ENCODE results near the gene EXOC3.

Gene EXOC3

DNA sequence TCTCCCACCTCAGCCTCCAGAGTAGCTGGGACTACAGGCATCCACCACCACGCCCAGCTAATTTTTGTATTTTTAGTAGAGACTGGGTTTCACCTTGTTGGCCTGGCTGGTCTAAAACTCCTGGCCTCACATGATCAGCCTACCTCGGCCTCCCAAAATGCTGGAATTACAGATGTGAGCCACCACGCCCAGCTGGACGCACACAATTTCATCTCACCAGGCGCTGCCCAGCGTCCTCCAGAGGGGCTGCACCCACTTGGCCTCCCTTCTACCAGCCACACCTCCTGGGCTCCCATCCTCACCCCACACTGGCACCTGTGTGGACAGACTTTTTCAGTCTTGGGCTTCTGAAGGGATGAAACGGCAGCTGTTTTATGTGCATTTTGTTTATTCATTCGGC is 3.8 kb upstream of the EXOC3 start:
- DNase-seq (ENCODE audit: low read depth in 2 of 2): no peak

DNA sequence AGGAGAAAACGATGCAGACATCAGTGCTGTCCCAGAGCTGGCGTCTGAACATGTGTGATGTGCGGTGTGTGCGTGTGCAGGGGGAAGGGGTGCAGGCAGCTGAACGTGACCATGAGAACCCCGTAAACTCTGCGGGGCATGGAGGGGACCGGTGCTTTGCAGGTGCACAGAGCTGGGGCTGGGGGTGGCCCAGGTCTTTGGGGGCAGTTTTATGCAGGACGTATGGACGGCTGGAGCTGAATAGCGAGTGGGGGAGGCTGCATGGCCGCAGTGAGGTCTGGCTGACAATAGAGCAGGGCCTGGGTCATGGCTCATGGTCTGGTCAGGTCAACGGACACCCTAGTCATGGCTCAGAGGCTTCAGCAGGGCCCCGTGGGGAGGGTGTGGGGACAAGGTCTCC is 3.3 kb upstream of the EXOC3 start:
- DNase-seq (ENCODE audit: low read depth in 2 of 2): no peak

DNA sequence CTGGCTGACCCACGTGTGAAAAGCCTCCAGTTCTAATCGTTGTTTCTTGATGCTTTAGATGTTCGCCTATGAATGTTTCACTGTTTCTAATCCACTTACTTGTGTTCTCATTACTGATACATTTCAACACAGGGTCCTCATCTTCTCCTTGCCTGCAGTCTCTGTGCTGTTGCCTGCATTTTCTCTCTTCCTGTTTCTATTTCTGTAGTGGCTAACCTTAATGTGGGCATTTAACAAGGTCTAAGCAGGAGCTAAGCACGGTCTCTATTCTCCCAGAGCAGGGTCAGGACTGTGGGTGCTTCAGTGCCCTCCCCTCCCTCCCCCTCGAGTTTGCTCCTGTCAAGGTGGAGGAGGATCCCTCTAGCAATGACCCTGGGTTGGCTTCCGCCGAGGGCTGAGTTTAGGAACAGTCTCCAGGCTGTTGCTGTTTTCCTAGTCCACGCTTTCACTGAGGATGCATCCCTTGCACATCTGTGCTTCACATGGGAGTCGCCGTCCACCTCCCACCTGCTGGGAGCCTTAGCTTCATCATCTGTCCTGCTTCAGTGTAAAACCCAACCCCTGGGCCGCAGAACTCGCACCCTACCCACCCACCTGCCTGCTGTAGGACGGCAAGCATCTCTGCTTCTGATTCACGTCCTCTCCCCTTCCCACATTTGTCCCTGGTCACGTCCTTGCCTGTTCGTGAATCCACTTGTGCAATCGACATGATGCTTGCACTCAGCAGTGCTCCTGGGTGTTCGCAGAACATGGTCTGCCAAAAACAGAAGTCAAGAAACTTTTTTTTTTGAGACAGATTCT is 2.4 kb upstream of the EXOC3 start:
- DNase-seq (ENCODE audit: low read depth in 2 of 2): no peak

- DNase-seq (ENCODE audit: low read depth in 2 of 2): no peak
Observed at GRCh38 chr5:441996-442334, 1.0 kb upstream of the EXOC3 start.

- no peak for DNase-seq (ENCODE audit: low read depth in 2 of 2)
Observed at GRCh38 chr5:443239-444151, 519 bp downstream of the EXOC3 start.

DNA sequence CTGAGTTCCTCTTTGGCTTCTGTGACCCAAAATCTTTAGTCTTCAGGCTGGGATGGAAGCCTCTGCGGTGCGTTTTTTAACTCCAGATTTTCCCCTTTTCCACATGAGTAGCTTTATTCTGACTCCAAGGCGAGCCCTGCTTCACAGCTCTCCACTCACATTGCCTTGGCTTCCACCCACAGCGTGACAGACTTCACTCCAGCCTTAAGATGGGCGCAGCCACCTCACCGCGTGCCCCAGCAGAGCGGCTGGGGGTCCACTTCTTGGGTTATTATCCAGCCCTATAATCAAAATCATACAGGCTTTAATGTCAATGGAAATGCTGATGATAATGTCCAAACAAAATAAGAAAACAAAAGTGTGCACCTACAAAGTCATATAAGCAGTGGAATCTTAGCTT is 1.2 kb downstream of the EXOC3 start:
- no peak for DNase-seq (ENCODE audit: low read depth in 2 of 2)

DNA sequence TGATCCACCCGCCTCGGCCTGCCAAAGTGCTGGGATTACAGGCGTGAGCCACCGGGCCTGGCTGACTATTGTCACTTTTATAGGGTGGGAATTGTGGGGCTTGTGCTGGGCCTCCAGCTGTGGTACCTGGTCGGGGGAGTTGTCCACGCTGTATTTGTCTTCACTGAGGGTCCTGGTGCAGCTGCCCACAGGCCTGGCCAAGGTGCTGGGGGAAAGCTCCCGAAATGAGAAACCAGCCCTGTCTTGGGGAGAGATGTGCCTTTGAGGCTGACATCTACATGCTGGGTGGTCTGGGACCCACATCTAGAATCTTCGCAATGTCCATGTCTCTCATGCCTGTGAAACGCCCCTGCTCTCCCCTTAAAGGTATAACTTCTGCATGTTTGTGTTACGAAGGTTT is 2.6 kb downstream of the EXOC3 start:
- DNase-seq (ENCODE audit: low read depth in 2 of 2): no peak

GRCh38 chr5:446066-446882 is 3.3 kb downstream of the EXOC3 start:
- DNase-seq (ENCODE audit: low read depth in 2 of 2): no peak

GRCh38 chr5:446883-447263 is 3.9 kb downstream of the EXOC3 start:
- no peak for DNase-seq (ENCODE audit: low read depth in 2 of 2)

GRCh38 chr5:447501-447900 is 4.5 kb downstream of the EXOC3 start:
- no peak for DNase-seq (ENCODE audit: low read depth in 2 of 2)

- no peak for DNase-seq (ENCODE audit: low read depth in 2 of 2)
Observed at GRCh38 chr5:448061-448765, 5.2 kb downstream of the EXOC3 start.

GRCh38 chr5:448766-449090 is 5.8 kb downstream of the EXOC3 start:
- DNase-seq (ENCODE audit: low read depth in 2 of 2): no peak

DNA sequence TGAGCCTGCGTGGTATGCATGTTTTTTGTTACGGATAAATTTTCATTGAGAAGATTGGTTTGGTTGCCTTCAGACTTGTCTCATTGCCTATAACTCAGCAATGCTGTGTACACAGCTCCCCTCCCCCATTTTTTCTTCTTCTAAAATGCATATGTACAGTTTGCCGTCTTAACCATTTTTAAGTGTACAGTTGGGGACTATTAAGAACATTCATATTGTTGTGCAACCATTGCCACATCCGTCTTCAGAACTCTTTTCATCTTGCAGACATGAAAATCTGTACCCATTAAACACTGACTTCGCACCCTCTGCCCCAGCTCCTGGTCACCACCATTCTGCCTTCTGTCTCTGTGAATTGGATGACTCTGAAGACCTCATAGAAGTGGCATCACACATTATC is 6.2 kb downstream of the EXOC3 start:
- DNase-seq (ENCODE audit: low read depth in 2 of 2): no peak

GRCh38 chr5:451587-452458 is 8.8 kb downstream of the EXOC3 start:
- no peak for DNase-seq (ENCODE audit: low read depth in 2 of 2)

GRCh38 chr5:452978-453710 is 10.2 kb downstream of the EXOC3 start:
- no peak for DNase-seq (ENCODE audit: low read depth in 2 of 2)

DNA sequence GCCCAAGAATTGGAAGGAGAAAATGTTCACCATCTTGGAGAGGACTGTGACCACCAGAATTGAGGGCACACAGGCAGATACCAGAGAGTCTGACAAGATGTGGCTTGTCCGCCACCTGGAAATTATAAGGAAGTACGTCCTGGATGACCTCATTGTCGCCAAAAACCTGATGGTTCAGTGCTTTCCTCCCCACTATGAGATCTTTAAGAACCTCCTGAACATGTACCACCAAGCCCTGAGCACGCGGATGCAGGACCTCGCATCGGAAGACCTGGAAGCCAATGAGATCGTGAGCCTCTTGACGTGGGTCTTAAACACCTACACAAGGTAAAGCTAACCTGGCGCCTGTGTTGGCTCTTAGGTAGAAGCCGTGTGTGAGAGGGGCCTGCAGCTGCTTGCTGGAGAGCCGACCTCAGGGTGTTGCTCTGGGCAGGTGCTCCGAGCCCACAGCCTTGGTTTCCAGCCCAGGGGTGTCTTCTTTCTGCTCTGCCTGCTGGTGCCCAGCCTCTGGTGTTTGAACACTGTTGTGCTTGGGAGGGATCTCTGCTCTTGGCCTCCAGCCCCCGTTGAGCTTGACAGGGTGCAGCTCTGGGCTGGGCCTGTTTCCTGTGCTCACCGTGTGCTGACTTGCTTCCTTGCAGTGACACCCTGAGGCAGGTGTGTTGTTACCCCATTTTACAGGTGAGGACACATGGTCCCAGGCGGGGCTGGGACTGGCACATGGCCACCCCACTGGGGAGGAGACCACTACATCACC is 10.9 kb downstream of the EXOC3 start:
- no peak for DNase-seq (ENCODE audit: low read depth in 2 of 2)

- DNase-seq (ENCODE audit: low read depth in 2 of 2): no peak
Observed at GRCh38 chr5:454936-455335, 12.0 kb downstream of the EXOC3 start.

DNA sequence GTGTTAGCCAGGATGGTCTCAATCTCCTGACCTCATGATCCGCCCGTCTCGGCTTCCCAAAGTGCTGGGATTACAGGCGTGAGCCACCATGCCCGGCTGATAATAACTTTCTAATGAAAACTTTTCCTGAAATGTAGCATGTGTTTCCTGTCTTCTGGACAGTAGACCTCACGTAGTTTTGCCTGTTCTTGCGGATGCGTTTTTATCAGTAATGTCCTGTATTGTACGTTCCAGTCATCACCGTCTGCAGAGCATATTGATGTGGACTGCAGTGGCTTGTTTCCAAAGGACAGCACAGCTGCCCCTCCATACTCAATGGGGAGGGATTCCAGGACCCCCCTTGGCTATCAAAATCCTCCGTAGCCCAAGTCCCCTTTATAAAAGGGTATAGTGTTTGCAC is 12.8 kb downstream of the EXOC3 start:
- no peak for DNase-seq (ENCODE audit: low read depth in 2 of 2)
